ENCODE measurements around the gene GC. TPM values are rescaled to one million over a fixed set of nuclear protein-coding genes. Genes with fewer than 3 reads are reported as not detected.
"Not testable (repeated sequence)": the region's sequence is repeated elsewhere in the genome, so short reads cannot be mapped to it uniquely, and the experiment has no call there.

GC gene
- not detected for total RNA-seq

- Mint-ChIP-seq H3K36me3 (no peaks in the 10 kb centered on the region), H3K27me3 (no peaks in the 10 kb centered on the region), H3K9me3 (ENCODE audit: low read depth) (no peaks in the 10 kb centered on the region), H3K4me1 (no peaks in the 10 kb centered on the region), H3K27ac (no peak within 1 kb of the TSS), H3K4me3 (no peak within 1 kb of the TSS)
- DNase-seq: no peak
- ATAC-seq: no peak
- CTCF ChIA-PET: no interaction called here
Observed at GRCh38 chr4:71783972-71784371, at the start of gene GC. Gene GC (minus strand): TSS chr4:71784079. CDS start chr4:71784018, 61 bp downstream.

GRCh38 chr4:71833232-71833900 is 49.5 kb upstream of the GC start:
- Mint-ChIP-seq H3K27me3 (no peaks in the 10 kb centered on the region), H3K4me1 (no peaks in the 10 kb centered on the region), H3K9me3 (ENCODE audit: low read depth) (no peaks in the 10 kb centered on the region), H3K27ac (no peak overlapping the region), H3K4me3 (no peak overlapping the region), H3K36me3 (no peaks in the 10 kb centered on the region)
- ATAC-seq (no peak), DNase-seq (no peak)
- CTCF ChIA-PET: no interaction called here

- Mint-ChIP-seq H3K36me3 (no peaks in the 10 kb centered on the region), H3K4me3 (no peak overlapping the region), H3K27me3 (no peaks in the 10 kb centered on the region), H3K27ac (no peak overlapping the region), H3K9me3 (ENCODE audit: low read depth) (no peaks in the 10 kb centered on the region), H3K4me1 (no peaks in the 10 kb centered on the region)
- DNase-seq (no peak), ATAC-seq (no peak)
- CTCF ChIA-PET: no interaction called here
Observed at GRCh38 chr4:71832049-71832448, 48.2 kb upstream of the GC start.

- no peak overlapping the region for H3K4me3 Mint-ChIP-seq
- CTCF ChIA-PET: no interaction called here
- no peaks in the 10 kb centered on the region for H3K9me3 Mint-ChIP-seq (ENCODE audit: low read depth)
- ATAC-seq (no peak), DNase-seq (no peak)
- H3K36me3 Mint-ChIP-seq: no peaks in the 10 kb centered on the region
- H3K4me1 Mint-ChIP-seq: no peaks in the 10 kb centered on the region
- H3K27me3 Mint-ChIP-seq: no peaks in the 10 kb centered on the region
- no peak overlapping the region for H3K27ac Mint-ChIP-seq
Observed at GRCh38 chr4:71830497-71831190, 46.8 kb upstream of the GC start.

GRCh38 chr4:71828470-71828869 is 44.6 kb upstream of the GC start:
- DNase-seq: no peak
- Mint-ChIP-seq H3K36me3 (no peaks in the 10 kb centered on the region), H3K4me1 (no peaks in the 10 kb centered on the region), H3K4me3 (no peak overlapping the region), H3K27me3 (no peaks in the 10 kb centered on the region), H3K27ac (no peak overlapping the region), H3K9me3 (ENCODE audit: low read depth) (no peaks in the 10 kb centered on the region)
- ATAC-seq: no peak
- CTCF ChIA-PET: no interaction called here

GRCh38 chr4:71827826-71828225 is 43.9 kb upstream of the GC start:
- Mint-ChIP-seq H3K27me3 (no peaks in the 10 kb centered on the region), H3K4me3 (no peak overlapping the region), H3K9me3 (ENCODE audit: low read depth) (no peaks in the 10 kb centered on the region), H3K36me3 (no peaks in the 10 kb centered on the region), H3K27ac (no peak overlapping the region), H3K4me1 (no peaks in the 10 kb centered on the region)
- CTCF ChIA-PET: no interaction called here
- ATAC-seq: no peak
- DNase-seq: no peak

- H3K27me3 Mint-ChIP-seq: no peaks in the 10 kb centered on the region
- no peaks in the 10 kb centered on the region for H3K9me3 Mint-ChIP-seq (ENCODE audit: low read depth)
- DNase-seq (no peak), ATAC-seq (no peak)
- CTCF ChIA-PET: no interaction called here
- H3K4me3 Mint-ChIP-seq: no peak overlapping the region
- no peaks in the 10 kb centered on the region for H3K4me1 Mint-ChIP-seq
- H3K27ac Mint-ChIP-seq: no peak overlapping the region
- H3K36me3 Mint-ChIP-seq: no peaks in the 10 kb centered on the region
Observed at GRCh38 chr4:71816676-71817303, 32.9 kb upstream of the GC start.

GRCh38 chr4:71814433-71814832 is 30.6 kb upstream of the GC start:
- H3K36me3 Mint-ChIP-seq: no peaks in the 10 kb centered on the region
- no peaks in the 10 kb centered on the region for H3K9me3 Mint-ChIP-seq (ENCODE audit: low read depth)
- H3K4me1 Mint-ChIP-seq: no peaks in the 10 kb centered on the region
- no peaks in the 10 kb centered on the region for H3K27me3 Mint-ChIP-seq
- H3K27ac Mint-ChIP-seq: no peak overlapping the region
- no peak for DNase-seq
- CTCF ChIA-PET: no interaction called here
- H3K4me3 Mint-ChIP-seq: no peak overlapping the region
- no peak for ATAC-seq

GRCh38 chr4:71809805-71810204 is 25.9 kb upstream of the GC start:
- H3K36me3 Mint-ChIP-seq; H3K27me3 Mint-ChIP-seq; ATAC-seq; H3K4me1 Mint-ChIP-seq; DNase-seq; H3K27ac Mint-ChIP-seq; H3K4me3 Mint-ChIP-seq; CTCF ChIA-PET; H3K9me3 Mint-ChIP-seq (ENCODE audit: low read depth): not testable (repeated sequence)

GRCh38 chr4:71807469-71807868 is 23.6 kb upstream of the GC start:
- no peaks in the 10 kb centered on the region for H3K9me3 Mint-ChIP-seq (ENCODE audit: low read depth)
- H3K4me1 Mint-ChIP-seq: no peaks in the 10 kb centered on the region
- no peak overlapping the region for H3K4me3 Mint-ChIP-seq
- no peaks in the 10 kb centered on the region for H3K36me3 Mint-ChIP-seq
- H3K27ac Mint-ChIP-seq: no peak overlapping the region
- no peaks in the 10 kb centered on the region for H3K27me3 Mint-ChIP-seq
- DNase-seq (no peak), ATAC-seq (no peak)
- CTCF ChIA-PET: no interaction called here

- ATAC-seq; H3K4me3 Mint-ChIP-seq; DNase-seq; H3K36me3 Mint-ChIP-seq; H3K4me1 Mint-ChIP-seq; H3K9me3 Mint-ChIP-seq (ENCODE audit: low read depth); H3K27ac Mint-ChIP-seq; CTCF ChIA-PET; H3K27me3 Mint-ChIP-seq: not testable (repeated sequence)
Observed at GRCh38 chr4:71805230-71805629, 21.4 kb upstream of the GC start.

GRCh38 chr4:71804017-71804697 is 20.3 kb upstream of the GC start:
- H3K27ac Mint-ChIP-seq; H3K9me3 Mint-ChIP-seq (ENCODE audit: low read depth); H3K4me3 Mint-ChIP-seq; H3K36me3 Mint-ChIP-seq; CTCF ChIA-PET; ATAC-seq; H3K27me3 Mint-ChIP-seq; DNase-seq; H3K4me1 Mint-ChIP-seq: not testable (repeated sequence)

GRCh38 chr4:71785959-71786358 is 2.1 kb upstream of the GC start:
- no peak overlapping the region for H3K4me3 Mint-ChIP-seq
- CTCF ChIA-PET: no interaction called here
- ATAC-seq (no peak), DNase-seq (no peak)
- H3K27me3 Mint-ChIP-seq: no peaks in the 10 kb centered on the region
- H3K4me1 Mint-ChIP-seq: no peaks in the 10 kb centered on the region
- no peaks in the 10 kb centered on the region for H3K9me3 Mint-ChIP-seq (ENCODE audit: low read depth)
- H3K27ac Mint-ChIP-seq: no peak overlapping the region
- H3K36me3 Mint-ChIP-seq: no peaks in the 10 kb centered on the region
